HG03457 (cell line): ENCODE results near the gene SGCG.
"Not testable (repeated sequence)": the region's sequence is repeated elsewhere in the genome, so short reads cannot be mapped to it uniquely, and the experiment has no call there.

ENCODE experiments used
- ATAC-seq: cut with Tn5 transposase; IDR thresholded peaks from one replicate; pipeline ENCODE4 v1.9.1; 2021; ENCODE audit warnings: moderate number of reproducible peaks; ENCODE audit not compliant: unreplicated experiment

The SGCG gene, protein sequence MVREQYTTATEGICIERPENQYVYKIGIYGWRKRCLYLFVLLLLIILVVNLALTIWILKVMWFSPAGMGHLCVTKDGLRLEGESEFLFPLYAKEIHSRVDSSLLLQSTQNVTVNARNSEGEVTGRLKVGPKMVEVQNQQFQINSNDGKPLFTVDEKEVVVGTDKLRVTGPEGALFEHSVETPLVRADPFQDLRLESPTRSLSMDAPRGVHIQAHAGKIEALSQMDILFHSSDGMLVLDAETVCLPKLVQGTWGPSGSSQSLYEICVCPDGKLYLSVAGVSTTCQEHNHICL

GRCh38 chr13:23180711-23181110 is at the start of gene SGCG:
Gene SGCG (plus strand): TSS chr13:23180979. CDS start chr13:23203695, 22,716 bp downstream.
- no peak for ATAC-seq

DNA sequence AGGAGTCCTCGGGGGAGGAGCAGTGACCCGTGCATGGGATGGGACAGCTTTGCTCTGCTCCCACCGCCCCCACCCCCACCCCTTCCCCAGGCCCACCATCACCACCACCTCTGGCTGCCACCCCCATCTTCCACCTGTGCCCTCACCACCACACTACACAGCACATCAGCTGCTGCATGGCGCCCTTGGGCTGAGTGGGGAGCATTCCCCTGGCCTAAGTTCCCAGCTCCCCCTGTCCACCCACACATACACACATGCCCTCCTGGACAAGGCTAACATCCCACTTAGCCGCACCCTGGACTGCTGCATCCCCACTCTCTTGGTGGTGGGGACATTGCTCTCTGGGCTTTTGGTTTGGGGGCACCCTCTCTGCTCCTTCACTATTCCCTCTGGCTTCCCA is 46.2 kb upstream of the SGCG start:
- ATAC-seq, result no peak

DNA sequence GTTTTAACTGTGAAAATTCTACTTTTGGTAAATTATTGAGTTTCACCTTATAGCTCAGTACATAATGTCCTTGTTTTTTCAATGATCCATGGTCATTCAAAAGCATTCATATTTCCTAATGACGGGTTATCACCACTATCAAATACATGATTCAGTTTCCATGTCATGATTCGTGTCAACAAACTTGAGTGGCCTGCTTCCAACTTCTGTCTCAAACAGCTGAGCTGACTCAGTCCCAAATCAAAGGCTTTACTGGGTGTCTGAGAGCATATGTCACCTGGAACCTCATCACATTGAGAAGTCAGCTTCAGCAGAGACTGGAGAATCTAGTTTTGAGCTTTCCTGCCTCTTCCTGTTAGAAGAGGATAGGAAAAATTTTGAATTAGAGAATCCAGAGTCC is 40.3 kb upstream of the SGCG start:
- no peak for ATAC-seq

DNA sequence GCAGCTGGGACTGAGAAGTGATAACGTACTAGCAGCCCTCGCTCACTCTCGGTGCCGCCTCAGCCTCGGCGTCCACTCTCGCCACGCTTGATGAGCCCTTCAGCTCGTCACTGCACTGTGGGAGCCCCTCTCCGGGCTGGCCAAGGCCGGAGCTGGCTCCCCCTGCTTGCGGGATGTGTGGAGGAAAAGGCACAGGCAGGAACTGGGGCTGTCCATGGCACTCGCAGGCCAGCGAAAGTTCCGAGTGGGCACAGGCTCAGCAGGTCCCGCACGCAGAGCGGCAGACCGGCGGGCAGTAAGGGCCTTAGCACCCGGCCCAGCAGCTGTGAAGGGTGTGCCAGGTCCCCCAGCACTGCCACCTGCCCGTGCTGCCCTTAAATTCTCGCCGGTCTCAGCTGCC is 38.8 kb upstream of the SGCG start:
- ATAC-seq, result no peak

GRCh38 chr13:23142607-23143006 is 38.2 kb upstream of the SGCG start:
- ATAC-seq, result not testable (repeated sequence)

GRCh38 chr13:23144431-23144830 is 36.3 kb upstream of the SGCG start:
- ATAC-seq, result no peak

DNA sequence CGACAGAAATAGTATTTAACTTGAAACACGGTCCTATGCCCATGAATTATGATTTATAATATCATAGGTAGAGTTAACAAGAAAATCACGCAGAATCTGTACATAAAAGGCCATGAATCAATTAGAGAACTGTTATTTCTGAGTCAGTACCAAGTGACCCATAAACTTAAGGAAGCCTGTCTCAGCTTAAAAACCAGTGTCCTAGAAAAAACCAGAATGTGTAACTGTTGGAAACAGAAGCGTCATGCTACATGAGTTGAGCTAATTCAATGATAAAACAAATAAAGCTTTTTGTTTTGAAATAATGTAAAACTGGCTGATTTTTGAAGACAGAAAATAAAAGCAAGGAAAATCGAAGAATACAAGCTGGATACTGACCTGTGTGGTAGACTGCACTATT is 34.8 kb upstream of the SGCG start:
- ATAC-seq, result no peak

DNA sequence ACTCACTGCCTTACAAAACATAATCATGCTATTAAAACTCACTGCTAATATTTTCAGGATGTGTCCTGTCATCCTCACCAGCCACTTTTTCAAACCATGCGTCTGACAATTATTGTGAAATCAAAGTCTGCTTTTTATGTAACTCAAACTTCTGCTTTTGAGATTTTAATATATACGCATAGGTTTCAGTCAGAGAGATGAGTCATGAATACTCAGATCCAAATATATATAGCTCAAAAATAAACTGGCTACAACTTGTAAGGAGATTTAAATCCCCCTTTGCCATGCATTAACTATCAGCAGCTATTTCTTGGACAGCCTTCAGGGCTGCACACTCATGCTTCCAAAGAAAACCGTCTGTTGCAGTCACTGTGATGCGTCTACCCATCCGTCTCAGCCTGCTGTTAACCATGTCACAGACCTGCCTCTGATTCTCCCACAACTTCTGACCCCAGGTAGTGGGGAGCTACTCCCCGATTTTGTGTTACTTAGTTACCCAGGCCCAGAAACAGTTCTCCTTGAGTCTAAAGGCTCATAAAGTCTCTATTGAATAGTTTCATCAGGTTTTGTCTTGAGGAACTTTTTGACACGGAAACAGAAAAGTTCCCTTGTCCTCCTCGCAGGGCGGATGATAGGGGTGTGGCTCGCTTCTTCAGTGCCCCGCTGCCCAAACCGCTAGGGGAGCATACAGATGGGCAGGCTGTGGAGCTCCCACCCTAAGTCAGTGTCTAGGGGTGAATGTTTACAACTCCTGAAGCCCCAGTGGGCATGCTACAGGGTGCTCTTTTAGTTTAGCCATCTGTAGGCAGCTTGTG is 33.8 kb upstream of the SGCG start:
- no peak for ATAC-seq

DNA sequence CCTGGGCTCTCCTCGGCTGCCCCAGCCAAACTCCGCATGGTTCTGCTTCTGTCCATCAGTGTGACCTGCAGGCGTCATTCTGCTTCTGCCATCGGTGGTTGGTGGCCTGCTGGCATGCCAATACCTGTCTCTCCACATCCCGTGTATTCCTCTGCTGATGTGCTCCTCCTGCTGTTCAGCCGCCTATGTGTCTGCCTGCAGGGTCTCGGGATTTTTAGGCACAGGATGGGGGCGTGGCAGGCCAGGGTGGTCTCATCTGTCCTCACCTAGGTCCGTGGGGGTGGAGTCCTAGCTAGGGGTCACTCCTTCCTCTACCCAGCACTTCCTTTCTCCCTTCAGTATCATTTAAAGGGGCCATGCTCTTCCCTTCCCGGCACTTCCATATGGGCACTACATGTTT is 33.0 kb upstream of the SGCG start:
- ATAC-seq, result no peak

- ATAC-seq, result no peak
Measured at GRCh38 chr13:23157781-23158180, 23.0 kb upstream of the SGCG start.

DNA sequence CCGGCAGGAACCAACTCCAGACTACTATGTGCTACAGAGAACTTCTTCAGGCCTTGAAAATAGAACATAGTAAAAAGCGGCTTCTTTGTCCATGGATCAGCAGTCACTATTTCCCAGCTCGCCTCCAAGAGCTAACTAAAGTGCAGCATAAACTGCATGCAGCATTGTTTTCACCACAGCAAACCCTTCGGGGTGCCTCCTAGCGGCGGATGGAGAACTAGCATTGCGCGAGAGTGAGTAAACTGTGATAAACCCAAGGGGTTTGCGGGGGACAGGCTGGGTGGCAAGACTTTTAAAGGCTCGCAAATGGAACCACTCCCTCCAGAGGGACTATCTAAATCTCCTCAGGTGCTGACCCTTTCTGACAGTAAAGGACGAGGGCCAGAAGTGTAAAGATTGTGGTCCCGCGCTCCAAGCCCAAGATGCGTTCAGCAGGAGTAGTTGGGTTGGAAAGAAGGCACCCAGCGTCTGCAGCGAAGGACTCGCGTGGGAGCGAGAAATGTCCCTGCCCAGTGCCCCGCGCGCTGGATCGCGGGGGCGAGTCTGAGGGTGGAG is 21.5 kb upstream of the SGCG start:
- no peak for ATAC-seq

DNA sequence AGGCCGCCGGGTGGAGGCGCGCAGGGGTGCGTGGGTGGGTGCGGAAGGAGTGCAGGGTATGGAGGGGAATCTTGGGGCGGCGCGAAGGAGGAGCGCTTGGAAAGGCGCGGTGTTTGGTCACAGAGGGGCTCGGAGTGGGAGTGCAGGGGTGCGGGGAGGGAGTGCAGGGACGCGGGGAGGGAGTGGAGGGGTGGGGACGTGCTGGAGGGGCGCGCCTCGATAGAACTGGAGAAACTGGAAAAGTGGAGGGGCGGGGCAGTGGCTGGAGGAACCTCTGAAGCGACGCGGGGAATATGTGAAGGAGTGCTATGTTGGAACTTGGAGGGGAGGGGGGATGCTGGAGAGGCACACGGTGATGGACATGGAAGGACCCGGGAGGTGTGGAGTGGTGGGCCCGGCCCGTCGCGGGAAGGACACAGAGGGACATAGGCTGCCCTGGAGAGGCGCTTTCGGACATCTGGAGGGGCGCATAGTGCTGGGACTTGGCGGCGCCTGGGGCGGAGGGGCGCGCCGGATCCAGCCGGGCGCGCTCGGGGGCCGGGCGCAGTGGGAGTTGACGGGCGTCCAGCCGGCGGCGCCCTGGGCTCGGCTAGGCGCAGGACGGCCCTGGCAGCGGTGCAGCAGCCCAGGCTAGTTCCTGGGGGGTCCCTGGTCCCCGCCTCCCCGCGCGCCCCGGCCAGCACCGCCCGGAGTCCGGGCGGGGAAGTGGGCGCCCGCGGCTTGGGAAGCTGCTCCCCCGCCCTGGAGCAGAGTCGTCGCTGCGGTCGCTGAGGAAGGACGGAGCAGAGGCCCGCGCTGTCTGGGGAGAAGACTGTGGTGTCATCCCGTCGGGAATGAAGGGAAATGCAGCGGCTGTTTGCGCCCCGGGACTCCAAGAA is 20.8 kb upstream of the SGCG start:
- ATAC-seq, result no peak

DNA sequence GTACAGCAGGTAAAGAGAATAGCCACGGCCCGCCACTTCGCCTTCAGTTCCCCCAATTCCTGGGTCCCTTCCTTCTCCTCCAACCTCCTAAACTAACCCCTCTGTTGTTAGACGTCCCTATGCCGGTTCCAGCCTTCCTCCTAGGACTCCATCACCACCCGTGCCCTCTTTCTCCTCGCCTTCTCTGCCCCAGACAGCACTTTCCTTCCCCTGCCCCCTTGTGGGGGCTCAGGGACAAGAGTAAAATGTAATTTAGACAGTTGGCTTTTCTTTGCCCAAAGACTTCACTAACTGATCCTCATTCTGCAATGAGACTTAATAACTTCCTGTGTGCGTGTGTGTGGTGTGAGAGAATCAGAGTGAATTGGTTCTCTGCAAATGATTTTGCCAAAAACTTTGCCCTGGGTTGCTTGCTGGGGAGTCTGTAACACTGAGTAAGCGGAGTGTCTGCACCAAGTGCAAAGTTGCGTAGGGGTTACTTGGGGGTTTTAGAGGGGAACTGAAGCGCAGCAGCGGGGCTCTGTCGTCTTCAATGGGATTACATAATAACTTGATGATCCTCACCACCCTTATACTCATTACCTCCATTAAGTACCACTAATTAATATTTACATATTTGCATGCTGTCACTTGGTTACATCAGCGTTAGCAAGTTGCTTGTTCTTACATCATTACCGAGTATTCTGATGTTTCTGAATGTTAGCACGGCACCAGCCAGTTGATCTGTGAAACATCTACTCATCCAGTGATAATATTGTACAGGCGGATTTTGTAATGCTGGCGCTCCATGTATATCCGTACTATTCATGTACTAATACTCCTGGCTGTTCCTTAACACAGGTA is 19.9 kb upstream of the SGCG start:
- ATAC-seq, result no peak

DNA sequence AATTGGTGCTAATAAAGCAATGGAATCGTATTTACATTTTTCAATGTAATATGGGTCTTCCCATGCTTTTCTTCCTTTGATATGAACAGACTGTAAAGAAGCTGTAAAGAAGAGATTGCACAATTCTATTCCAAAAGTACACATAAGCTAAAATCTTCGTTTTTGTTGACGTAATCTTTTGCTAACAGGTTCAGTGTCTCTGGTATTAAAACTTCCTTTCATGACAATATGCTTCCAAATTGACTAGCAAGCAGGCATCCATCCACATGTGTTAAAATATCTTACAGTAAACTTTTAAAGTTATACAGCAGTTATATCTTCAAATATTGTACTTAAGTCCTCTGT is 19.3 kb upstream of the SGCG start:
- ATAC-seq, result no peak

- no peak for ATAC-seq
Measured at GRCh38 chr13:23175920-23176319, 4.9 kb upstream of the SGCG start.

DNA sequence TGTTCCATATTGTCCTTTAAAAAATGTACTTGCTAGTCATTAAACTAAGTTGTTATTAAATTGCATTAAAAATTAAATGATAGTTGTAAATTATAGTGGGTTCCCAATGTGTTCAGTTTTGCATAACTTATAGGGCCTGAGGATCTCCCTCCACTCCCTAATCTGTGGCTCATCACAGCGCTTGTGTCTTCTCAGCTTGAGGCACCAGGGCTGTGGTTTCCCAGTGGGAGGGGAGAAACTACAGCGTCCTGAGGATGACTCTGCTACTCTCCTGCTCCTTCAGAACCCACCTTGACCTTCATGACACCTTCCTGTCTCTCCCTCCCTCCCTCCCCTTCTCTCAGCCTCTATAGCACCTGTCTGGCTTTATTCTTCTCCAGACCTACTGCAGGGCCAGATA is 1.4 kb downstream of the SGCG start:
- no peak for ATAC-seq

DNA sequence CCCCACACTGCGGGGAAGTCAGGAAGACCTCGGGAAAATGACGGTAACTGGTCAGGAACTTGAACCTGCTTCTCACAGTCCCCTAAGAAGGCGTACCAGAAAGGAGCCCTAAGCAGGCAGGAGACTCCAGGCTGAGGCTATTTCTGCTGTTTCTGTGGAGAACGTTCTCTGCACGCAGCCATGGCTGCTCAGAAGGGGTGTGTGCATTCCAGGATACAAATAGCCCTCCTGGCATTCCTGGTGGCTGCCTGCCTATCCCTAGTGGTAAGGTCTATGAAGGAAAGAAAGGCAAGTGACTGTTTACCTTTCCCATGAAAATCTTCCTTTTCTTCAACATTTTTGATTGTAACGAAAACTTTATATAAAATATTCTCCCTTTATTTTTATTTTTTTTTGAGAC is 2.5 kb downstream of the SGCG start:
- ATAC-seq, result no peak

DNA sequence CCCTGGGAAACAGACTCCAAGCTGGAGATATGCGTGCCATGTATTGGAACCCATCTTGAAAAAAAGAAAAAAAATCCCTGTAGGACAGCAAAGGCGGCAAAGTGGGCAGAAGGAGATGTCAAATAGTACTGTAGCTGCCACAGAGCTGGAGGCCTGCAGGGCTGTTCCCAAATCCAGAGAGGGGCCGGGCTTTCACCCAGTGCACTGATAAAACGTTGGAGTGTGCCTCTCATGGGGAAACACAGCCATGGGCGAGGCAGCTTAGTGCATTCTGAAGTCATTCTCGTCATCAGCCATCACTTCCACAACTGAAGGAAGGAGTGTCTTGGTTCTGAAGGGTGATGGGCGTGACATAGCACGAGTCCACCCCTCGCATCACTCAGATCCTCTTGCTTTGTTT is 4.8 kb downstream of the SGCG start:
- no peak for ATAC-seq

DNA sequence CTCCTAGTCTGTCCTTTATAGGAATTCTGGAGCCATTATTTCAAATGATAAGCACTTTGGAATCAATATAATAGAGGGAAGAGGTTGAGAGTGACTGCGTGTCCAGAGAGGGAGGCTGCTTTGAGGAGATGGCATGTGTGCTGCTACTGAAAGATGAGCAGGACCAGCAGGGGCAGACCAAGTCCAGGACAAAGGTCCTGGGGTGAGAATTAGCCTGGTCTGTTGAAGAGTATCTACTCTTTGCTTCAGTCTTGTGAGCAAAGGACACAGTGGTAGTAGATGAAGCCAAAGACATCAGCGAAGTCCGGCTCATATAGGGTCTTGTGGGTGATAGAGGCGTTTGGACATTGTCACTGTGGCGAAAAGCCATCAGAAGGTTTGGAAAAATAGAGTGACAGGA is 21.1 kb downstream of the SGCG start:
- ATAC-seq, result no peak

GRCh38 chr13:23202383-23202782 is 21.6 kb downstream of the SGCG start:
- no peak for ATAC-seq
